Activated T-cell treated with anti-CD3 and anti-CD28 coated beads, Interleukin-2, amount 50 U/mL, for 48 hours (primary cell): ENCODE data around the gene PPP1R3C.

Experiments used
- DNase-seq, 2 experiments: peaks; one replicate each; pipeline ENCODE4 v3.0.0-alpha.2; 2020

PPP1R3C gene

GRCh38 chr10:91628383-91628782 is 4.5 kb downstream of the PPP1R3C start:
- no peak for DNase-seq

DNA sequence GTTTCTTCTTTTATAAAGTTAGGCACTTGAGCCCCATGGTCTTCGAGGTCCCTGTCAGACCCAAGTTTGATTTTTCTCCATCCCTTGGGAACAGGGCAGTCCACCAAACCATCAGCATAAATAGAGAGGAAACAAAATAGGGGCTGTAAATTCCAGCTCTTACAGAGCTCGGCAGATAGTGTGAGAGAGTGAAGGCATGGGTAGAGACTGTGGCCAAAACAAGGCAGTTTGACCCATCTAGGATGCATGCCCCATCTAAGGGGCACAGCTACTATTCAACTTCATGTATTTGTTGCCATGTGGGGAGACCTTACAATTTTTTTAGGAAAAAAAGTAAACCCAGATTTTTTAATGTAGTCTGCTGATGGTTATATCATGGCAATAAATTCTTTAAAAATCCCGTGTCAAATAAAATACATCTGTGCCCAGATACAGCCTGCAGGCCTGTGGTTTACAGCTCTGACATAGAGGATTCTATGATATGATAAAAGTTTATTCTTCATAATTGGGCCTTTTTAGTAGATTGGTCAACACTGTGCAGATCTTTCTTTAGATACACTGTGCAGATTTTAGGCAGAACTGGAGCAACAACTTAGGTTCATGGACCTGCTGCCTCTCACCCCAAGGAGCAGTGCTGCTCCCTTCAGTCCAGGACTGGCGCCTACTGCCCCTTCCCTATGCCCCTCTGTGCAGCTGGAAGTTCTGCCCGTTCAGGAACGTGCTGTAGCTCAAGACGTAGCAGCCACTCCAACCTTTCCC is 5.3 kb downstream of the PPP1R3C start:
- no peak for DNase-seq

DNA sequence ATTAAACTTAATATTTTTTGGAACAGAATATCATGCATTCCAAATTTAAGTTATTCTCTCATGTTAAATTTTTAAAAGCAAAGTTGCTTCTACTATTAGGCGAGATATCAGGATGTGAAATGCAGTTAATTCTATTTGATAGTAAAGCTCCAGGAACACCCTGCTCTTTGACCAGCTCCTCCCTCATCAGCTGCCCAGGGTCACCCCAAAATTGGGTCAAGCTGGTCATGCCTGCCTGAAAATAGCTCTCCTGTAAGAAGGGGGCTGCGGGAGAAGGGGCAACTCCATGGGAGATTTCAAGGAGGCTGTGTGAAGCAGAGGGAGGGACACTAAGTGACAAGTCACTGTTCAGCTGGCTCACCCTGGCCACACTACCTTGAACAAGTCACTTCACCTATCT is 5.9 kb downstream of the PPP1R3C start:
- DNase-seq = no peak

DNA sequence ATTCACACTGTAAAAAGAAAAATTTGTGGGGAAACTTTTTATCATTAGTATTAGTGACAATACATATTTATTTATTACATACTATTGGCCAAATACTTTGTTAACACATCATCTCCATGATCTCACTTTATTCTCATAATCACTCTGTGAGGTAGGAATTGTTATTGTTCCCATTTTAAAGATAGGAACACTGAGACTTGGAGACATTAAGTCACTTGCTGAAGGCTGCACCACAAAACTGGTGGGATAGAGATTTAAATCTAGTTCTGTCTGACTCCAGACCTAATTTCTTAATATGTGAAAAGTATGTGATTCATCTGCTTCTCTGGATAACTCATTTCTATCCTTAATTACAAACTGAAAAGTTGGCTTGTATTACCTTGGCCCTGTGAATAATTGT is 8.2 kb downstream of the PPP1R3C start:
- DNase-seq = no peak

DNA sequence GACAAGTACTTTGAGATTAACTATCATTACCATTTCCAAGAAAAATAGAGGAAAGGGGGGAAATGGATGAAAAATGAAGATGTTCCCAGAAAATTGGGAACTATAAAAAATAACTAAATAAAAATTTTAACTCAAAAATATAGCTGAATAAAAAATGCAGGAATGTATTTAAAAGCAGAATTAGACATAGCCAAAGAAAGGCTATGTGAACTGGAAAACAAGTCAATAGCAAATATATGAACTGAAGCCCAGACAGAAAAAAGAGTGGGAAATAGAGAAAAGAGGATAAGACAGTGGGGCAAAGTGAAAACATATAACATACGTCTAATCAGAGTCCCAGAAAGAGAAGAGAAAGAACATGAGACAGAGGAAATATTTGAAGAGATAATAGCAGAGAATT is 10.3 kb downstream of the PPP1R3C start:
- no peak for DNase-seq

- DNase-seq = no peak
Observed at GRCh38 chr10:91621483-91622113, 11.3 kb downstream of the PPP1R3C start.

DNA sequence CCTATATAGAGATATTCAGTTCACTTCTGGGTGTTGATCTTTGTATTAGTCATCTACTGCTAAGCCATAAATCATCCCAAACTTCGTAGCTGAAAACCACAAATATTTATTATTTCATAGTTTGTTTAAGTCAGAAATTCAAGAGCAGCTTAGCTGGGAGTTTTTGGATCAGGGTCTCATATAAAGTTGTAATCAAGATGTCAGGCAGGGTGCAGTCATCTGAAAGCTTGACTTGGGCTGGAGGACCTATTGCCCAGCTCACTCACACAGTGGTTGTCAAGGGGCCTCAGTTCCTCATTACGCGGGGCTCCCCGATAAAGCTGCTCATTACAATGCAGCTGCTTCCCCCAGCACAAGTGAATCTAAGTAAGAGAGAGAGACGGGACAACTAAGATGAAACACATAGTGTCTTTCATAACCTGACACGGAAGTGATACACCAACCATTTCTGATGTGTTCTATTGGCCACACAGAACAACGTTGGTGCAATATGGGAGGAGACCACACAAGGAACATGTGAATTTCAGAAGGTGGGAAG is 15.7 kb downstream of the PPP1R3C start:
- DNase-seq = no peak

- DNase-seq = no peak
Observed at GRCh38 chr10:91616137-91616536, 16.7 kb downstream of the PPP1R3C start.

- DNase-seq = no peak
Observed at GRCh38 chr10:91614225-91614624, 18.6 kb downstream of the PPP1R3C start.

DNA sequence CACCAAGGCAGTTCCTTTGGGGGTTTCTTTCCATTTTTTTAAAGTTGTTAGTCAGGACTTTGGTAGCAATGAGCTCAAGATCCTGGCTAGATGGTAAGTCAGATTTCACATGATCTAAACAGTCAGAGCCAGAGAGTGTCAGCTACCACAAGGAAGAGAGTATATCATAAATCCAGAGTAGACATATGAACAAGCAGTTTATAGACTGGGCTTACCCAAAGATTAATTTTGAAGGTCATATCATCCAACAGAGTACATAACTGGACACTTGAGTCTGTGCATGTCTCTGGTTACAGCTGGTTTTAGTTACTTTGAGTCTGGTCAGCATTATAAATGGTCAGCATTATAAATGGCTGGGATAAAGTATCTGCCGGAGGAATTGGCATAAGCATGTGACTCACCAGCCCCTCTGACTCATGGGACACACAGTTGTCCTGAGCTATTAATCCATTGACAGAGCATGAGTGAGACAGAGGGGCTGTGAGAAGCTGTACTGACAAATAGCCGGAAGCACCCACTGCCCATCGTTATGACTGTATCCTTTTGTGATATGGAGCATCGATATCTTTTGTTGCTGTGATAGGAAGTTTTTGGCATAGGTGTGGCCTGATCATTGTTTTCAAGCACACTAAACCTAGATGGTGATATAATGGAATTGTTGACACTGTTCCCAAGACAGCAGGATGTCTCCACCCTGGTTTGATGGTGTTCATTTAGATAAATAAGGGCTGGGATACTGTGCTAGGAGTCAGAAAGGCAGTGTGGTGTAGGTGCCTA is 19.3 kb downstream of the PPP1R3C start:
- no peak for DNase-seq

- no peak for DNase-seq
Observed at GRCh38 chr10:91610919-91611318, 22.0 kb downstream of the PPP1R3C start.

DNA sequence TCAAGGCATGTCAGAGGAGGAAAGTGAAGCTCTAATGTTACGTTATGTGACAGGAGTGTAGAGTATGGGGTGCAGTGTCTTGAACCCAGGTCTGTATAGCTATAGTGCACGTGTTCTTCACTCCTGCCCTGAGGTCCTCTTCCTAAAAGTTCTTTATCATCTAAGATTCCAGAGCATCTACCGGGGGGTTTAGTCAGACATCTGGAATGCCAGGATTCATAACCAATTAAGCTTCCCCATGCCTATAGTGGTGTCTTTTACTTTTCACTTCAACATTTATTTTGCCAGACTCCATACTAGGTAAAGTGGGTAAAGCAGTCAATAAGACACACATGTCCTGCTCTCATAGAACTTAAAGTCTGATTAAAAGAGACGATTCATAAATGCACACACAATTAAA is 22.4 kb downstream of the PPP1R3C start:
- no peak for DNase-seq

- no peak for DNase-seq
Observed at GRCh38 chr10:91607646-91608403, 25.0 kb downstream of the PPP1R3C start.

DNA sequence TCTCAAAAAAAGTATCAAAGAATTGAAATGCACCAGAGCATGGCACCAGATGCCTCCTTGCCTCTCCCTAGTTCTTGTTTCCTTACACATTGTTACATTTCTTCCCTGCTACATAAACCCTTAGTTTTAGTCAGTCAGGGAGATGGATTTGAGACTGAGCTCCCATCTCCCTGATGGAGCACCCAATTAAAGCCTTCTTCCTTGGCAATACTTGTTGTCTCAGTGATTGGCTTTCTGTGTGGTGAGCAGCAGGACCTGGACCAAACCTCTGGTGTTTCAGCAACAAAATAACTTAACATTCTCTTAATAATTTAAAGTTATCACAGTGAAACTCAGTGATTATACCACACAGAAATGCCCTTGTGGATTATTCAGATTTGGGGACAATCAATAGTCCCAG is 26.9 kb downstream of the PPP1R3C start:
- no peak for DNase-seq

GRCh38 chr10:91604553-91605534 is 28.0 kb downstream of the PPP1R3C start:
- no peak for DNase-seq

DNA sequence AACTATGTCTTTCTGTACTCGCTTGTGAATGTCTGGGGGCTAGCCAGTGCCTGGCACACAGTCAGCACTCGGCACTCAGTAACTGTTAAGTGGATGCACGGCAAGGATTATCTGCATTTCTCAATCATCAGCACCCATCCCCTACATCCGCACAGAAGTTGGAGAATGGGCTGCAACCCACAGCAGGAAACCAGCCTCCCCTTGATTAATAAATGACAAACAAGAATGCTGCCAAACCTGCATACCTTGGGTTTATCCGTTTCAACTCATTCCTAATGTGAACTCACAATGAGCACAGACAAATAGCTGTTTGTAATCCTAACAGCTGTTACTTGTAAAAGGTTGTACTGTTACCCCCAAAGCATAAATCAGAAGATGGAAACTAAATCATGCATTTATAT is 28.9 kb downstream of the PPP1R3C start:
- DNase-seq = no peak

GRCh38 chr10:91602868-91603568 is 29.9 kb downstream of the PPP1R3C start:
- DNase-seq = no peak

- DNase-seq = no peak
Observed at GRCh38 chr10:91602449-91602848, 30.4 kb downstream of the PPP1R3C start.

DNA sequence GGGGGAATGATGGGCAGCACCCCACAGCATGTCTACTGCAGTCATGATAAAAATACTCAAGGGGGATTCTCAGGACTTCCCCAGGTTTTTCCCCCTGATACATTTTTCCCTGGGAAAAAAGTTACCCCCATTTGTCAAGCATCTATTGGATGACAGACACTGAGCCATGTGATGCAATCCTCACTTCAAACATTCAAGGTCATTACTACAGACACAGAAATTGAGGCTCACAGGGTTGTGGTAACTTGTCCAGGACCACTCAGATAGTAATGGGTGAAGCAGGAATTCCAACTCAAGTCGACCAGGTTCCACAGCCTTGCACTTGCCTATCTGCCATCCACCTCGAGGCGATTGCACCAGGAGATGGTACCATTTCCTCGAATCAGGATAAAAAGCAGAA is 31.7 kb downstream of the PPP1R3C start:
- no peak for DNase-seq

- no peak for DNase-seq
Observed at GRCh38 chr10:91598211-91598977, 34.5 kb downstream of the PPP1R3C start.
